Loucy (cell line): ENCODE results near the gene ACVR2A.

ENCODE experiments used
- EZH2phosphoT487 ChIP-seq: fragments of 200-600 bp; IDR thresholded peaks from 2 replicates; pipeline ENCODE4 v1.6.1; 2018; ENCODE audit warnings: antibody characterized with exemption, mild to moderate bottlenecking, moderate library complexity, borderline replicate concordance
- TF ChIP-seq, protein P1 (sequence below): fragments of 200-600 bp; sonication (generic); conservative IDR thresholded peaks from 2 replicates; pipeline ENCODE4 v1.5.1; 2014; ENCODE audit warnings: mild to moderate bottlenecking, antibody characterized with exemption, low read length

DNA sequence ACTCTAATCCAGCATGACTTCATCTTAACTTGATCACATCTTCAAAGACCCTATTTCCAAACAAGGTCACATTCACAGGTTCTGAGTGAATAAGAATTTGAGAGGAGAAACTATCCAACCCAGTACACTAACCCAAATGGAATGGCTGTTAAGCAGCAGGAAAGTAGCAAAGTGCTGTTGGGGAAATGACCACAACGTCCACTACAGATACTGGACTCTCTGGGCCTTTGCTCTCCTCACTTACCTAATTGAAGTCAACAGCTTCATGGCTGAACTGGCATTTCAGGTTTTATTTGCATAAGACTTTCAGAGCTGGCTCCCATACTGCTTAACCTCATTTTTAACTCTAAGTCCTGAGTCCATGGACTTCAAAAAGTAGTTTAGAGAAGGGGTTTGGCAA is 38.0 kb upstream of the ACVR2A start:
- TF ChIP-seq, protein P1, sequence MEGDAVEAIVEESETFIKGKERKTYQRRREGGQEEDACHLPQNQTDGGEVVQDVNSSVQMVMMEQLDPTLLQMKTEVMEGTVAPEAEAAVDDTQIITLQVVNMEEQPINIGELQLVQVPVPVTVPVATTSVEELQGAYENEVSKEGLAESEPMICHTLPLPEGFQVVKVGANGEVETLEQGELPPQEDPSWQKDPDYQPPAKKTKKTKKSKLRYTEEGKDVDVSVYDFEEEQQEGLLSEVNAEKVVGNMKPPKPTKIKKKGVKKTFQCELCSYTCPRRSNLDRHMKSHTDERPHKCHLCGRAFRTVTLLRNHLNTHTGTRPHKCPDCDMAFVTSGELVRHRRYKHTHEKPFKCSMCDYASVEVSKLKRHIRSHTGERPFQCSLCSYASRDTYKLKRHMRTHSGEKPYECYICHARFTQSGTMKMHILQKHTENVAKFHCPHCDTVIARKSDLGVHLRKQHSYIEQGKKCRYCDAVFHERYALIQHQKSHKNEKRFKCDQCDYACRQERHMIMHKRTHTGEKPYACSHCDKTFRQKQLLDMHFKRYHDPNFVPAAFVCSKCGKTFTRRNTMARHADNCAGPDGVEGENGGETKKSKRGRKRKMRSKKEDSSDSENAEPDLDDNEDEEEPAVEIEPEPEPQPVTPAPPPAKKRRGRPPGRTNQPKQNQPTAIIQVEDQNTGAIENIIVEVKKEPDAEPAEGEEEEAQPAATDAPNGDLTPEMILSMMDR: no peak
- TF ChIP-seq EZH2phosphoT487: no peak
